ENCODE measurements around the gene CSPG4.
"Not testable (repeated sequence)": the region's sequence is repeated elsewhere in the genome, so short reads cannot be mapped to it uniquely, and the experiment has no call there.

Gene CSPG4

DNA sequence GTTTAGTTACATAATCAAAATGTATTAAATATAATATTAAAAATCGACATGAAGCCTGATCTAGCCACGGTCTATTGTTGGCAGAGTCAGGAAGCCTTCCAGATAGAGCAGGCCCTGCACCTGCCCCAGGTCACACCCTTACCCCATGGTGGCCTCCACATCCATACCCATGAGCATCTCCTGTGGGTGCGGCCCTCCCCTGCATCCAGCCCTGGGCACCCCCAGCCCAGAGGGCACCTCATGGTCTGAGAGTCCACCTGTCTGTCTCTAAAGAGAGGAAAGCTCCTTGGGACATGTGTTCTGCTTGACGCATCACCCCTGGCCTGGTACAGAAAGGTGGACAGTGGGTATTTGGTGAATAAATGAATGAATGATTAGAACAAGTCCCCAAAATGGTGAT, 37.2 kb upstream of the CSPG4 start:
- DNase-seq, result no peak
- TF ChIP-seq POLR2A (IDR thresholded peaks at IDR 0.05; ENCODE audit: low read length), result no peak
- TF ChIP-seq GATA1 (IDR thresholded peaks at IDR 0.05; ENCODE audit: low read depth, low read length), result no peak

GRCh38 chr15:75748882-75749281, 36.2 kb upstream of the CSPG4 start:
- DNase-seq, result not testable (repeated sequence)

- not testable (repeated sequence) for DNase-seq
These were observed 34.5 kb upstream of the CSPG4 start for GRCh38 chr15:75747121-75747520.

DNA sequence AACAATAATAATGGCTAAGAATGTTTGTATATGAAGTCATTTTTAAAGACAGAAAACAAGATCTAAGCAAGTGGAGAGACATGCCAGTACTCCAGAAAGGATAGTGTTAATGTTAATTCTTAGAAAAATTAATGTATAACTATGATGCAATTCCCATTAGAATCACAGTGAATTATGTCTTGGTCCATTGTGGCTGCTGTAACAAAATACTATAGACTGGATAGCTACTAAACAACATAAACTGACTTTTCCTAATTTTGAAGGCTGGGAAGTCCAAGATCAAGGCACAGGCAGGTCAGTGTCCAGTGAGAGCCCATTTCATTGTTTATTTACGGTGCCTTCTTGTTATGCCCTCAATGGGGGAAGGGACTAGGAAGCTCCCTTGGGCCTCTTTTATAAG, 32.7 kb upstream of the CSPG4 start:
- no peak for TF ChIP-seq POLR2A (IDR thresholded peaks at IDR 0.05; ENCODE audit: low read length)
- no peak for TF ChIP-seq GATA1 (IDR thresholded peaks at IDR 0.05; ENCODE audit: low read depth, low read length)

GRCh38 chr15:75742346-75742745, 29.7 kb upstream of the CSPG4 start:
- not testable (repeated sequence) for DNase-seq

More for the DNA sequence above, 32.7 kb upstream of the CSPG4 start:
- no peak for DNase-seq

DNA sequence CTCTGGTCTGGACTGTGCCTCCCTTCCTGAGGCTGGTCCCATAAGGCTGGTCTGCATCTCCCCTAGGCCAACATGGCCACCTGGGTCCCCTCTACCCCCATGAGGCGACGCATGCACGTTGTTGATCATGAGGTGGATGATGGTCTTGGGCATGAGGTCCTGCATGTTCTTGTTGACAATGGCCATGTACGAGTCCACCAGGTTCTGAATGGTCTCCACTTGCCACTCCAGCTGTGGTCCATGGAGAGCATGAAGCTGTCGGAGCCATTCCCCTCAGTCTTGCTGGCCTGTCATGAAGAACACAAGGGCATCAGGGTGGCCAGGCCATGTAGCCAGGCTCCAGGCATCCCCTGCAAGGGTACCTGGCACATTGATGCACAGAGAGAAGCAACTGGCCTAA, 27.1 kb upstream of the CSPG4 start:
- no peak for DNase-seq
- TF ChIP-seq GATA1 (IDR thresholded peaks at IDR 0.05; ENCODE audit: low read depth, low read length) (no peak), POLR2A (IDR thresholded peaks at IDR 0.05; ENCODE audit: low read length) (no peak)

DNA sequence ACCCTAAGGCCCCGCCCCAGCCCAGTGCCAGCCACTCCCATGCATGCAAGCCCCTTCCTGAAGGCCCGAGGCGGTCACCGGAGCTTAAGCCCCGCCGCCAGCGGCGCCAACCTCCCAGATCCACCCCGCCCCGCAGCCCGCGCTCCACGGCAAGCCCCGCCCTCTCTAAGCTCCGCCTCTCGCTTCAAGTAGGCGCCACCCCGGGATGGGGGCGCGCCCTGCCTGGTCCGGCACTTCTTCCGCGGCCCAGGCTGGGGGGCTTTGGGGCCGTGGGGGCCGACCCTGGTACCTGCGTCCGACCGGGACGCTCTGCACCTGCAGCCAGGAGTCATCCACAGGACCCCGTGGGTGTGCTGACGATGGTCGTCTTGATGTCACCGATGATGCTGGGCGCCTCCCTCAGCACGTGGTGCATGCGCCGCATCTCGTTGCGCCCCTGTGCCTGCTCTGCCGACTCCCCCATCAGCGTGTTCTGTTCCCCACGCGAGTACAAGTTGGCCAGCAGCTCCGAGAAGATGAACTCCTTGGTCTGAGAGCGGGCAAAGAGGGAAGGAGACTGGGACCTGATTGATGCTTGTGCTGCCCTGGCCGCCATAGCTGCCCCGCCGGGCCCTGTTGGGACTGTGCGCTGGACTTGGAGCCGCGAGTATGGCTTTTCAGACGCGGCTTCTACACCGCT, 26.1 kb upstream of the CSPG4 start:
- TF ChIP-seq POLR2A (IDR thresholded peaks at IDR 0.05; ENCODE audit: low read length) (no peak), GATA1 (IDR thresholded peaks at IDR 0.05; ENCODE audit: low read depth, low read length) (no peak)
- DNase-seq, result peak; percentile 95

- TF ChIP-seq POLR2A (IDR thresholded peaks at IDR 0.05; ENCODE audit: low read length) (no peak), GATA1 (IDR thresholded peaks at IDR 0.05; ENCODE audit: low read depth, low read length) (no peak)
- no peak for DNase-seq
These were observed 25.5 kb upstream of the CSPG4 start for GRCh38 chr15:75738014-75738646.

GRCh38 chr15:75737116-75738013, 24.7 kb upstream of the CSPG4 start:
- DNase-seq, result not testable (repeated sequence)

- TF ChIP-seq POLR2A (IDR thresholded peaks at IDR 0.05; ENCODE audit: low read length), result no peak
- no peak for TF ChIP-seq GATA1 (IDR thresholded peaks at IDR 0.05; ENCODE audit: low read depth, low read length)
- no peak for DNase-seq
These were observed 23.6 kb upstream of the CSPG4 start for GRCh38 chr15:75736256-75736655.

DNA sequence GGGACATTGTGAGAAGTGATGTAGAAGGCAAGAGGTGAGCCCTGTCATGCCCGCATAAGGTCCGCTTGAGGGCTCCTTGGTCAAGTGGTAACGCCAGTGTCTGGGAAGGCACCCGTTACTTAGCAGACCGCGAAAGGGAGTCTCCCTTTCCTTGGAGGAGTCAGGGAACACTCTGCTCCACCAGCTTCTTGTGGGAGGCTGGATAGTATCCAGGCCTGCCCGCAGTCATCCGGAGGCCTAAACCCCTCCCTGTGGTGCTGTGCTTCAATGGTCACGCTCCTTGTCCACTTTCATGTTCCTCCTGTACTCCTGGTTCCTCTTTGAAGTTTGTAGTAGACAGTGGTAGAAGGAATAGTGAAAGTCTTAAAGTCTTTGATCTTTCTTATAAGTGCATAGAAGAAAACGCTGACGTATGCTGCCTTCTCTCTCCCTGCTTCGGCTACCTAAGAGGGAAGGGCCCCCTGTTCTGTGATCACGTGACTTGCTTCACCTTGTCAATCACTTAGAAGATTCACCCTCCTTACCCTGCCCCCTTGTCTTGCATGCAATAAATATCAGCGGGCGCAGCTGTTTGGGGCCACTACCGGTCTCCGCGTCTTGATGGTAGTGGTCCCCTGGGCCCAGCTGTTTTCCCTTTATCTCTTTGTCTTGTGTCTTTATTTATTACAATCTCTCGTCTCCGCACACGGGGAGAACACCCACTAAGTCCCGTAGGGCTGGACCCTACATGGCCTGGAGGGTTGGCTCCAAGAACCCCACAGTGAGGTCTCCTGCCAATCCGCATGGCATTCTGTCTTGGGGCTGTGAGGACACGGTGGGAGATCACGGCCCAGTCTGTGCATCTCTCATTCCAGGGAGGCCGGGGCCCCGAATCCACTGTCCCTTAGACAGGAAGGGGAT, 22.5 kb upstream of the CSPG4 start:
- DNase-seq, result not testable (repeated sequence)

DNA sequence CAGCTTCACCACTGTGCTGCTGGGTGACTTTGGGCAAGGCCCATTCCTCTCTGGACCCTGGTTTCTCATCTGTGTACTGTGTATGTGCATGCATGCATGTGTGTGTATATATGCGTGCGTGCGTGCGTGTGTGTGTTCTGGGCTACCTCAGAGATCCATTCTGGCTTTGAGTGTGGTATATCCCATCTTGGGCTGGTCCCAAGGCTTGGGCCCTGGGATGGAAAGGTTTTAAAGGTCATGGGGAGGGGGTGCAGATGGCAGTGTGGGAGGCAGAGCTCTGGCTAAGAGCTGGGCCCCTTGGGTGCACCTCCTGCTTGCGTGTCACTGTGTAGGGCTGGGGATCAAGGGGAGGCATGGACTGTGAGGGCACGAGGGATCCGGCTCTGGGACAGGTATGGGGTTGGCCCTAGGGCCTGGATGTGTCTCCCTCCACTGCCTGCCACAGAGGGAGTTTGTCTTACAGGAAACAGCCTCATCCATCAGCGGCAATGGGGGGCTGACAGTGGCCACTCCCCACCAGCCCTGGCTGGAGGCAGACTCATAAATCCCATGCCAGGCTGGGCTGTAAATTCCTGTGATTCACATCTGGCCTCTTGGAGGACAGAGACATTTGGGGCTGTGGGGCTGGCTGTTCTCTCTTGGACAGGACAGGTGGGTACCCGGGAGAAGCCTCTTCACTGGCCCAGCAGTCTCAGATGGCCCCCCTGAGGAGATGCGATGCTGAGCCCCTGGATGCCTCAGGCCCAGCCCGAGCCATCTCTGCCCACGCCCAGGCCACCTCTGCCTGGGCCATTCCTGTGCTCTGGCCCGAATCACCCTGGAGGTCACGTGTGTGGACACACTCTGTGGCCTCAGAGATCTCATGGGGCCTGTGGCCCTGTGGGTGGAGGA, 21.4 kb upstream of the CSPG4 start:
- DNase-seq, result no peak
- TF ChIP-seq GATA1 (IDR thresholded peaks at IDR 0.05; ENCODE audit: low read depth, low read length) (no peak), POLR2A (IDR thresholded peaks at IDR 0.05; ENCODE audit: low read length) (no peak)

DNA sequence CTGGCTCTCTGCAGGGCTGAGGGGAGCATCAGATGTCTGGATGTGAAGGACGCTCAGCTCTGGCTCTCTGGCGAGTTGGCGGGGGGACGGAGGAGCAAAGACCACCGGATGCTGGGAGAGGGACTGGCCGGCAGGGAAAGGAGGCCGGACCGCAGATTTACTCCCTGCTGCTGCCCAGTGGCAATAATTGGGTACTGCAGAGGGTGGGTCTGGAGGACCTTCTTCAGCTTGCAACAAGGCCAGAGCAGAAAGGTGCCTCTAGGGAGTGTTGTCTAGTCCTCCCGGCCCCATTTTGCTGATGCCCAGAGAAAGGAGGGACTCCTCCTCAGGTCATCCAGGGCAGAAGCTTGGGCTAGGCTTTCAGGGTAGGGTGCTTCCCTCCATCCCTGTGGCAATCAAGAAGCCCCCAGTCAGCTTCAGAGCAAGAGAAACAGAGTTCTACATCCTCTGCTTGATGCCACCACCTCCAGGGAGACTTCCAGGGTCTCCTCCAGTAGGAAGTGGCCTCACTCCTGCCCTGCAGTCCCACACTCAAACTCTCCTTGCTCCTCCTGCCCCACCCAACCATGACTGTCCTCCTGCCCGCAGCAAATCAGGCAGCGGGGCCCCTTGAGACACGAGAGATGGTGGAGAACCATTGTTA, 20.3 kb upstream of the CSPG4 start:
- peak; percentile 64 to 77 for DNase-seq
- TF ChIP-seq POLR2A (IDR thresholded peaks at IDR 0.05; ENCODE audit: low read length) (no peak), GATA1 (IDR thresholded peaks at IDR 0.05; ENCODE audit: low read depth, low read length) (no peak)

All from erythroblast (primary cell).